DOHH2 (cell line): ENCODE measurements around the gene TRAPPC4.

ENCODE experiments used
- EZH2phosphoT487 ChIP-seq: fragments of 200-600 bp; sonication (generic); IDR thresholded peaks from 2 replicates; pipeline ENCODE4 v1.6.1; 2017; ENCODE audit warnings: borderline replicate concordance, mild to moderate bottlenecking, antibody characterized with exemption, low read length, moderate library complexity, mixed read lengths
- TF ChIP-seq, protein P1 (sequence below): fragments of 200-600 bp; sonication (generic); IDR thresholded peaks from one replicate; pipeline ENCODE4 v1.5.1; 2014; ENCODE audit warnings: antibody characterized with exemption, mild to moderate bottlenecking, low read depth, low read length; ENCODE audit not compliant: poor library complexity, severe bottlenecking

DNA sequence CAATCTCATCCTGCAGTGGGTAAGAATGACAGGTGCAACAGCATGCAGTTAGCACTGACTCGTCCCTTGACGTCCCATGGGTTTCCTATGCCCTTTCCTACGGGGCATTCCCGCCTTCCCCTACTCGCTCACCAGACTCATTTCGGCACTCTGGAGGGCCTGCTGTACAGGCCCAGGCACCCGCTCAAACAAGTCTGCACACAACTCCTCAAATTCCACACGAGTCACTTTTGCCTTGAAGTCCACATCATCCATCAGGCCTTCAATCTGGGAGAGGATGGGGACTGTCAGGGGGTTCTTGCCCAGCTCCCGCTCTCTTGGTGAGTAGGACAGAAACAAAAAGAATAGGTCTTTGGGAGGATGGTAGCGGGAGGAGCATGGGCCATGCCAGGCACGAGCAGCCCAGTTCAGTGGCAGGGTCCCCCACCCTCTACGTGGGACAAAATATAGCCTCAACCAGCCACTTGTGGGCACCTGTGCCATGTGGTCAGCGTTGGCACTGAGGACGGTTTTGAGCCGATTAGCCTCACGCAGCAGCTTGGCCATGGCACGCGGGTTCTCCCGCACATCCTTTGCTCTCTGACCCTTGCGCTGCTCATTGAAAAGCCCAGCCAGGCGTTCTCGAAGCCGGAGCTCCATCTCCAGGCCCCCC is 33.7 kb downstream of the TRAPPC4 start:
- TF ChIP-seq, protein P1, sequence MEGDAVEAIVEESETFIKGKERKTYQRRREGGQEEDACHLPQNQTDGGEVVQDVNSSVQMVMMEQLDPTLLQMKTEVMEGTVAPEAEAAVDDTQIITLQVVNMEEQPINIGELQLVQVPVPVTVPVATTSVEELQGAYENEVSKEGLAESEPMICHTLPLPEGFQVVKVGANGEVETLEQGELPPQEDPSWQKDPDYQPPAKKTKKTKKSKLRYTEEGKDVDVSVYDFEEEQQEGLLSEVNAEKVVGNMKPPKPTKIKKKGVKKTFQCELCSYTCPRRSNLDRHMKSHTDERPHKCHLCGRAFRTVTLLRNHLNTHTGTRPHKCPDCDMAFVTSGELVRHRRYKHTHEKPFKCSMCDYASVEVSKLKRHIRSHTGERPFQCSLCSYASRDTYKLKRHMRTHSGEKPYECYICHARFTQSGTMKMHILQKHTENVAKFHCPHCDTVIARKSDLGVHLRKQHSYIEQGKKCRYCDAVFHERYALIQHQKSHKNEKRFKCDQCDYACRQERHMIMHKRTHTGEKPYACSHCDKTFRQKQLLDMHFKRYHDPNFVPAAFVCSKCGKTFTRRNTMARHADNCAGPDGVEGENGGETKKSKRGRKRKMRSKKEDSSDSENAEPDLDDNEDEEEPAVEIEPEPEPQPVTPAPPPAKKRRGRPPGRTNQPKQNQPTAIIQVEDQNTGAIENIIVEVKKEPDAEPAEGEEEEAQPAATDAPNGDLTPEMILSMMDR = no peak
- no peak for TF ChIP-seq EZH2phosphoT487
